ENCODE results near the gene MSH3. TPM values are rescaled to one million over a fixed set of nuclear protein-coding genes. Genes with fewer than 3 reads are reported as not detected.

MSH3 gene
- total RNA-seq, 2 experiments from 2014 or later = 23.0 to 23.4 TPM

DNA sequence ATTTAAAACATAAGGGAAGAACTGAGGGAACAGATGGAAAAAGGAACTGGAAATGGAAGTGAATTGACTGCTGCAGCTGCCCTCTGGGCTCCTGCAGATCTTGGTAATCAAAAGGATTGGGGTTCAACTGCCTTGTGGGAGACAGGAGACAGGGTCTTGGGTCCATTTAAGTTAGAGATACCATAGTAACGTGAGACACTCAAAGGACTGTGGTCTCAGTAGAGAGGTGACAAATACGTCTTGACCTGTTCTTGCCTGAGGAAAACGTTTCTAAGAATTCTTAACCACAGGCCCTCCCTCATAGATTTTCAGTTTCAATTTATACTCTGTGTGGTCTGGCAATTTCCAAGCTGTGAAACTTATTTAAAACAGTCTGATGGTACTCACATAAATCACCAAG is 101.2 kb downstream of the MSH3 start:
- Mint-ChIP-seq H3K27ac (peak overlapping the region; percentile 89), H3K4me3 (peak overlapping the region; percentile 44), H3K36me3 (ENCODE audit: low read depth) (peaks cover 54% of the 10 kb centered on the region), H3K4me1 (ENCODE audit: low read depth) (peaks cover 70% of the 10 kb centered on the region), H3K9me3 (peaks cover 1% of the 10 kb centered on the region), H3K27me3 (no peaks in the 10 kb centered on the region)
- DNase-seq (peak; percentile 41), ATAC-seq (peak; percentile 75)
- ChIA-PET POLR2A (interaction anchor here (0.6 to 0.7 kb wide), 3 partner anchors 101 to 547 kb away, joined by 3 to 4 read pairs (median 3); partner anchors contain the start of gene DHFR), CTCF (interaction anchor here (0.6 to 1.2 kb wide), 3 partner anchors 18 to 353 kb away, joined by 3 to 4 read pairs (median 4); no protein-coding TSS in a partner anchor)
- TF ChIP-seq, protein P1, sequence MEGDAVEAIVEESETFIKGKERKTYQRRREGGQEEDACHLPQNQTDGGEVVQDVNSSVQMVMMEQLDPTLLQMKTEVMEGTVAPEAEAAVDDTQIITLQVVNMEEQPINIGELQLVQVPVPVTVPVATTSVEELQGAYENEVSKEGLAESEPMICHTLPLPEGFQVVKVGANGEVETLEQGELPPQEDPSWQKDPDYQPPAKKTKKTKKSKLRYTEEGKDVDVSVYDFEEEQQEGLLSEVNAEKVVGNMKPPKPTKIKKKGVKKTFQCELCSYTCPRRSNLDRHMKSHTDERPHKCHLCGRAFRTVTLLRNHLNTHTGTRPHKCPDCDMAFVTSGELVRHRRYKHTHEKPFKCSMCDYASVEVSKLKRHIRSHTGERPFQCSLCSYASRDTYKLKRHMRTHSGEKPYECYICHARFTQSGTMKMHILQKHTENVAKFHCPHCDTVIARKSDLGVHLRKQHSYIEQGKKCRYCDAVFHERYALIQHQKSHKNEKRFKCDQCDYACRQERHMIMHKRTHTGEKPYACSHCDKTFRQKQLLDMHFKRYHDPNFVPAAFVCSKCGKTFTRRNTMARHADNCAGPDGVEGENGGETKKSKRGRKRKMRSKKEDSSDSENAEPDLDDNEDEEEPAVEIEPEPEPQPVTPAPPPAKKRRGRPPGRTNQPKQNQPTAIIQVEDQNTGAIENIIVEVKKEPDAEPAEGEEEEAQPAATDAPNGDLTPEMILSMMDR (IDR thresholded peaks at IDR 0.05) = no peak
- intact Hi-C loops (cut with micrococcal nuclease) = loop anchor here (10.0 kb wide), 1 partner anchor 209 kb away; the partner anchor contains the start of gene RASGRF2

DNA sequence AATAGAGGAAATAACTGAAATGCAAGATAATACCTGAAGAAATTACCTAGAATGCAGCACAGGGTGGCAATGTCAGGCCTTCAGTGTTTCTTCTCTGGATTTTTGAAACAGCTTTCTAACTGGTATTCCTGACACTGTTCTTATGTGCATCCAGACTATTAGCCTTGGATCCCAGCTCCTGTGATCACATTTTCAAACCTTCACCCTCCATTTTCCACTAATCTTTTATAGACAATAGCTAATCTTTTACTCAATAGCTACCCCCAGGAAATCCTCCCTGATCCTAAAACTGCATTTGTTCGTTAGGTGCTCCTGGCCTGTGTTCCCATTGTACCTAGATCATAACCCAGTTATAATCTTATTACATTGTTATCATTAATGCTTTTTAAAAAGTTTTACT is 101.8 kb downstream of the MSH3 start:
- no peak for DNase-seq
- peak overlapping the region; percentile 44 for H3K4me3 Mint-ChIP-seq
- no peaks in the 10 kb centered on the region for H3K27me3 Mint-ChIP-seq
- intact Hi-C loops (cut with micrococcal nuclease) = loop anchor here (10.0 kb wide), 1 partner anchor 209 kb away; the partner anchor contains the start of gene RASGRF2
- no peak for ATAC-seq
- peak overlapping the region; percentile 89 for H3K27ac Mint-ChIP-seq
- TF ChIP-seq, protein P1 (IDR thresholded peaks at IDR 0.05) = no peak
- peaks cover 76% of the 10 kb centered on the region for H3K4me1 Mint-ChIP-seq (ENCODE audit: low read depth)
- peaks cover 53% of the 10 kb centered on the region for H3K36me3 Mint-ChIP-seq (ENCODE audit: low read depth)
- ChIA-PET CTCF (no interaction called here), POLR2A (interaction anchor here (0.7 kb wide), 1 partner anchor 101 kb away, joined by 3 read pairs; the partner anchor contains the start of gene DHFR)
- no peaks in the 10 kb centered on the region for H3K9me3 Mint-ChIP-seq

DNA sequence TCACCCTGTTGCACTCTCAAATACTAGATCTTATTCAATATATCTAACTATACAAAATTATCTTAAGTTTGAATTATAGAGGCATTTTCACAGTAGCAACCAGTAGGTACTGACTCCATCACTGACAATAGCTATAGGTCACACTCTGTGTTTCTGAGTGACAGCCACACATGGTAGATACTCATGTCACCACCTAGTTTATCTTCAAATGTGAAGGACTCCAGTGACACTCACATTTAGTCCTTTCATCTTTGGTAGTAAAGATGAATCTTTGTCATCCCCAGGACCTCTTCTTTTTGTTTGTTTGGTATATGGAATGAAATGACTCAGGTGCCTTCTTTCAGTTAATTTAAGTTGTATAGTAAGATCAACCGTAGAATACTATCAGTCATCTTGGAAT is 102.8 kb downstream of the MSH3 start:
- Mint-ChIP-seq H3K36me3 (ENCODE audit: low read depth) (peaks cover 46% of the 10 kb centered on the region), H3K27ac (peak overlapping the region; percentile 32), H3K4me1 (ENCODE audit: low read depth) (peaks cover 81% of the 10 kb centered on the region), H3K9me3 (no peaks in the 10 kb centered on the region), H3K27me3 (no peaks in the 10 kb centered on the region), H3K4me3 (no peak overlapping the region)
- TF ChIP-seq, protein P1 (IDR thresholded peaks at IDR 0.05) = no peak
- DNase-seq (peak; percentile 33), ATAC-seq (peak; percentile 68)
- POLR2A ChIA-PET = no interaction called here
- intact Hi-C loops (cut with micrococcal nuclease) = loop anchor here (10.0 kb wide), 1 partner anchor 208 kb away; the partner anchor contains the start of gene RASGRF2
- CTCF ChIA-PET = no interaction called here

DNA sequence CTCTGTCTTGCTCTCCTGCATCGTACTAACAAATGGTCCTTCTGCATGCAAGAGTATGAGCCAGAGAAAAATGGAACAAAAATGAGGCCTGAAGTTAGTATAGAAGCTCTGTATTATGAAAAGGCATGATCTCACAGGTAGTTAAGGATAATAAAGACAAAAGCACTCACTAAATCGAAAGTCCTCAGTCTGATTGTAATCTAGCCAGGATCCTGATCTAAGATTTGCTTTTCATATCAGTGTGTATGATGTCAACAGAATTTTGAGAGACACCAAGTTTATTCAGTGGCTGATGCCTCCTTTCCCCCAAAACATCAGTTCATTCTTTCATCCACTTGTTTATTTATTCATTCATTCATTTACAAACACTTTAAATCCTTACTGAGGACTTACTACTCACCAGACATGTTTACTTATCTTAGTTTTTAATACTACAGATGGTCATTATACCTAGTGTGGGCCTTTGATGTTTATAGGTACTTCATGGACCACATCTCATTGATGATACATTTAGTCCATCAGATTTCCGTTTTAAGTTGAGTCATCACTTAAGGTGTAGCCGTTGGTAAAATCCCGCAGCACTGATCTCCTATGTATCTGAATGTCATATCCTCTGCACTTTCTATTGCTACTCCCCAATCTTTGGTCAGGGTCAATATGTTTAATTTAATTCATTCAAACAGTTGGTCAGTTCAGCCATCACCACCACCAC is 105.6 kb downstream of the MSH3 start:
- ATAC-seq (no peak), DNase-seq (no peak)
- H3K4me1 Mint-ChIP-seq (ENCODE audit: low read depth) = peaks cover 64% of the 10 kb centered on the region
- intact Hi-C loops (cut with micrococcal nuclease) = loop anchor here (2.0 to 10.0 kb wide), 2 partner anchors 29 to 205 kb away; partner anchors contain the start of gene RASGRF2
- H3K27me3 Mint-ChIP-seq = no peaks in the 10 kb centered on the region
- ChIA-PET CTCF (no interaction called here), POLR2A (no interaction called here)
- TF ChIP-seq, protein P1 (IDR thresholded peaks at IDR 0.05) = no peak
- no peaks in the 10 kb centered on the region for H3K9me3 Mint-ChIP-seq
- peaks cover 42% of the 10 kb centered on the region for H3K36me3 Mint-ChIP-seq (ENCODE audit: low read depth)
- no peak overlapping the region for H3K4me3 Mint-ChIP-seq
- H3K27ac Mint-ChIP-seq = peak overlapping the region; percentile 47

DNA sequence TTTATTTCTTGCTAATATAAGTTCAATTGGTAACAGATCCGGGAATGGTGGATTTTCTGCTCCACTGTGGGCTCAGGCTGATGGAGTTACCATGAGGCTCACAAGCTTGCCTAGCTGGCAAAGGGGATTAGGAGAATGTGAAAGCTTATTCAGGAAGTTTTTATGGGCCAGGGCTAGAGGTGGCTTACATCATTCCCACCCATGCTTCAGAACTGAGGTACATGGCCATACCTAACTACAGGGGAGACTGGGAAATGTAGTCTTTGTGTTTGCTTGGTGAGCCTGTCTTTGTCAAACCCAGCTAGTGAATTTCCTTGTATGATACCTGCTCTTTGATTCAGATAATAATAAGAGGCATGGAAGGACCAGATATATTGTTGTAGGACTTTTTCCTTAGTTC is 106.2 kb downstream of the MSH3 start:
- Mint-ChIP-seq H3K27me3 (no peaks in the 10 kb centered on the region), H3K27ac (peak overlapping the region; percentile 47), H3K9me3 (no peaks in the 10 kb centered on the region), H3K4me1 (ENCODE audit: low read depth) (peaks cover 57% of the 10 kb centered on the region), H3K36me3 (ENCODE audit: low read depth) (peaks cover 43% of the 10 kb centered on the region), H3K4me3 (no peak overlapping the region)
- intact Hi-C loops (cut with micrococcal nuclease) = no loop called here
- ChIA-PET CTCF (no interaction called here), POLR2A (no interaction called here)
- TF ChIP-seq, protein P1 (IDR thresholded peaks at IDR 0.05) = no peak
- DNase-seq = no peak
- ATAC-seq = no peak
